HG03060 (cell line): ENCODE measurements around the gene FAXC.
"Not testable (repeated sequence)": the region's sequence is repeated elsewhere in the genome, so short reads cannot be mapped to it uniquely, and the experiment has no call there.

ENCODE experiments used
- ATAC-seq: cut with Tn5 transposase; IDR thresholded peaks from one replicate; pipeline ENCODE4 v1.9.1; 2021; ENCODE audit warnings: low read depth, moderate number of reproducible peaks; ENCODE audit not compliant: unreplicated experiment

Gene FAXC

DNA sequence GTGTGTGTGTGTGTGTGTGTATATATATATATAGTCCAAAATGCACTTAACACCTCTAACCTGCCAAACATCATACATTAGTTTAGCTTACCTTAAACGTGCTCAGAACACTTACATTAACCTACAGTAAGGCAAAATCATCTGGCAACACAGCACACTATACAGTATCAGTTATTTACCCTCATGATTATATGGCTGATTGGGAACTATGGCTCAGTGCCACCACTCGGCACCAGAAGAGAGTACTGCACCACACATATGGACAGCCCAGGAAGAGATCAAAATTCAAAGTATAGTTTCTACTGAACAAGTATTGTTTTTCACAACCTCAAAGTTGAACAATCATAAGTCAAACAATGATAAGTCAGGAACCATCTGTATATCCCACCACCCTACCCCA, 59.8 kb downstream of the FAXC start:
- no peak for ATAC-seq

DNA sequence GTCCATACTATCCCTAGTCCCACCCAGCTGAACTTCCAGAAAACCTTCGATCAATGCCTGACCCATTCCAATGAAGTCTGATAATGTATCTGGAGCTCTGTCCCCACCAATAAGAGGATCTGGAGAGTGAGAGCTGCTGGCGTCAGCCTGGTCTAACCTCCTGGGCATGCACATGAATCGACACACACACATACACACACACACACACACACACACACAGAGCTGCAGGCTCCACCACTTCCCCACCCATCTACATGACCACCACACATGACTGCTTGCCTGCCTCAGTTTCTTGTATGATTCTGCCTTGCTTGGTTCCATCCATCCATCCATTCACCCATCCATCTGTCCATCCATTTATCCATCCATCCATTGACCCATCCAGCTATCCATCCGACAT, 60.8 kb downstream of the FAXC start:
- ATAC-seq, result no peak

DNA sequence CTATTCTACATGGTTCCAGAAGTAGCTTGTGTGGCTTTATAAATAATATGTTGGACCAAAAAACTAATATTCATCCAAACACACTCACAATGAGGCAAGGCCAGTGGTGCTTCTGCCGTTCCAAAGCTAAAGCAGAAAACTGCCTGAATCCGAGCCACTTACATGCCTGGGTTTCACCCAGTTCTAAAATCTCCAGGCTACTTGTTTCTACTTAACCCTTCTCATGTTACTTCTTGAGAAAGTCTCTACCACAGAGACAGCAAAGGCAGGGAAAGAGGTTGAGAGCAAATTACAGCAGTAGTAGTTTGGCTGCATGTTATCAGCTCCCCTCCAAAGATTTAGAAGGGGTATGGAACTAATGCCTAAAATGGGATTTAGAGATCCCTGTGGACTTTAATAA, 62.0 kb downstream of the FAXC start:
- ATAC-seq, result no peak

DNA sequence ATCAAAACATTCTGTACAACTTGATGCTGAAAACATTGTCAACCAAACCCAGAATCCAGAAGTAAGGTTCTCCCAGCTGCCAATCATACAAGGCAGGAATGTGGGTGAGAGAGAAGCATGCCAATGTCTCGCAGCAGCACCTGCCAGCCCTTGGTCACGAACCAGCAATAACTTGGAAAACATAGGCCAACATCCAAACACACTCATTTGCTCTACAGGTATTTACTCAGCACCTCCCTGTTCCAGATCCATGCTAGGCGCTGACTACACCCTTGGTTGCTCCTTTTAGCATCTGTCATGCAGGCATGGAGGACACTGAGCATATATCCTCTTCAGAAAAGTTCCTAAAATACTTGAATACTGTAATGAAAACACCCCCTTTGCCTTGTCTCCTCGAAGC, 63.6 kb downstream of the FAXC start:
- no peak for ATAC-seq

DNA sequence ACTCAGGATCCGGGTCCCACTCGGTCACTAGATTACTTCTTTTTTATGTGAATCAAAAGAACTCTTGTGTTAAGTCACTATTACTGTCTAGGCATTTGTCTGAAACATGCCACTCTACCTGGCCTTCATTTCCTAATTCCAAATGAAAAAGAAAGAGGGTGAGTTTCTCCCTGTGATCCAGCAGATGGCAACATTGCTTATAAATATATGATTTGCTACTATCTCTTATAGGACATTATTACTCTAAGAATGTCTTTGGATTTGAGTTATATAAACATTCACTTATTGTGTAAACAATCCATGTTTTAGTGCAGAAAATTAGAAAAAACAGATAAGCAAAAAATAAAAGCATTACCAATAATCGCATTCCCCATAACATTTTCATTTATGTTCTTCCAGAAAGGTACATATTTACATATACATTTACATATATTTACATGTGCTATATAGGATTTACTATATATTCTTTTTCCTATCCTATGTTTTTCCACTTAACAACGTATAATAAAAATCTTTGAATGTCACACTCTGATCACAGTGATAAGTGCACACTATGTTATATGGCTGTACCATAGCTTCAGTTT, 66.9 kb downstream of the FAXC start:
- no peak for ATAC-seq

DNA sequence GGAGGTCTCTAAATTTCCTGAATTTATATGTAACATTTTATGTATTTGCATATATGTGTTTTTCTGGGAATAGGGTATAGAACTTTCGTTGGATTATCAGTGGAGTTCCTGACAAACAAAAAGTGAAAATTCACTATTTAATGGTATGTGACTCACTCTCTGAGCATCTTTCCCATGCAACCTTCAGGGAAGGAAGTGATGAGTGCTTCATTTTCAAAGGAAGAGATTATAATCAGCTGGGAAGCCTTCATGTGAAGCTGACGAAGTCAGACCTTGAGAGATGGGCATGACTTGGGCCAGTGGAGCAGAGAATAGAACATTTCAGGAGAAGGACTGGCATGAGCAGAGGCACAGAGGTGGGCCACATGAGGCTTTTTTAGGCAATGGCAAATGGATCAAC, 72.7 kb downstream of the FAXC start:
- ATAC-seq, result no peak

DNA sequence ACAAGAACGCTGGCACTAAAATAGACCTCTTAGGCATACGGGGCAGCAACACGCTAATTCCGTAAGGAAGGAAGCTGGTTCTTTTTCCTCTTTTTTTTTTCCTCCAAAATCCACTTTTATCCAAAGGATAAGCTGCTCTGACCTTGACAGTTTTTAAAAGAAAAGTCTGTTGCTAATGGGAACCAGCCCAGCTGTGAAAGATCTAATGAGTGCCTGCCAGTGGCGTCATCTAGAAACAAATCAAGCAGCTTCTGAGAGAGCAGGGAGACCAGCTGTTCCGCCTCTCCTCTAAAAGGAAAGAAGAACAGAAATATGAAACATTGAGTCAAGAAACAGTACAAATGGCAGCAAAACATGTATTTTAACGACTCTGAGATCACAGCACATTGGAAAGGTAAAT, 78.6 kb downstream of the FAXC start:
- no peak for ATAC-seq

DNA sequence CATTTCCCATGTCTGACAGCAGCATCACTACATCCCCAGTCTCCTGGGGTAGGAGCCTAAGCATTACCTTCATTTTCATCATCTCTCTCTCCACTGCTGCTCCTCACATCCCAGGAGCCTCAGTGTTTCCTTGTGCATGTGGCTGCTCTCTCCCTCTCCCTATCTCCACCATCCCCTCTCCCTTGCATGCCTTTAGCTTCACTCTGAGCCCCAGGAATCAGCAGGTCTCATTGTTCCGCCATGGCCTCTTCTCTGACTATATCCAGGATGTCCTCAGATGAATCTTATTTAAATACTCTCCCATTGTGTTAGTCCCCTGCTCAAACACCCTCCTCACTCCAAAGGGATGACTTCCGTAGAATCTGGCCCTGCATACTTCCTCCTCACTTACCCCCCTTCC, 79.4 kb downstream of the FAXC start:
- ATAC-seq, result no peak

DNA sequence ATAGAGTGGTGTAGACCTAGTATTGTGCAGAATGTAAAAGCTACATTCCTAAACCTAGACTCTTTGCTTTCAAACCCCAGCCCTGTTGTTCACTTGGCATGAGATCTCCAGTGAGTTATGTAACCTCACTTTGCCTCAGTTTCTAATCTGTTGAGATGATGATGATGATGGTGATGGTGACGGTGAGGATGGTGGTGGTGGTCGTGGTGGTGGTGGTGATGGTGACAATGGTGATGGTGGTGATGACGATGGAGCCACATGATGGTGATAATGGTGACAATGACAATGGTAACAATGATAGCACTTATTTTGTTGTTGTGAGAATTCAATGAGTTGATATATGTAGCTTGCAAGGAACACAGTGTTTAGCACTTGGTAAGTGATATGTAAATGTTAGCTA, 80.3 kb downstream of the FAXC start:
- no peak for ATAC-seq

DNA sequence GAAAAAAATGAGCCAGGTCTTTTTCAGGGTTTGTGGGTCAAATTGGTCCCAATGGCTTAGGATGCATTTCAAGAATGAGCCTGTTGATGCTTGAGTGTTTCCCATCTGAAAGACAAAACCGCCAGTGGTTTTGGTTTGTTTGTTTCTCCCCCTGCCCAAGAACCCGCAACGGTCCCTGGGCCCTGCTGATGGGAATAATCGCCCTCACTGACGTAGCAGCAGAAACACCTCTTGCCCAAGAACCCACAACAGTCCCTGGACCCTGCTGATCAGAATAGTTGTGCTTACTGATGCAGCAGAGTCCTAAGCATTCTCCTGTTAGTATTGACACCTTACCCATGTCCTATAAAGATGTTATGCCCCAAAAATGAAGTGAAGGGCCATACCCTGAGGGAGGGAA, 82.5 kb downstream of the FAXC start:
- not testable (repeated sequence) for ATAC-seq

DNA sequence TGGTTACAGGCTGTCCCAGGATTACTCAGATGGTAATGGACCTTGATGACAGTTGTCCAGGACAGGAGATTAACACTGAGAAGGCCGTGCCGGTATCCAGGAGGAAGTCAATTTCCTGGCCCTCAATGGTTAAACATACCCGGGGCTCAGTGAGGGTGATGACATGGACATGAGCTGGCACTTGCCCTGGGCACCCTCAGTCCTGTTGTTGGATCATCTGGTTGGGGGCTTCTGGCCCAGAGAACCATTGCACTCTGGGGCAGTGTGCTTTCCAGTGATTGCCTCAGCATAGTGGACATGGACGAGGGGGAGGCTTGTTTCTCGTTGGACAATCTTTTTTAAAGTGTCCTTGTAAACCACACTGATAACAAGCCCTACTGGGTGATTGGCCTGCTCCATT, 84.0 kb downstream of the FAXC start:
- not testable (repeated sequence) for ATAC-seq

DNA sequence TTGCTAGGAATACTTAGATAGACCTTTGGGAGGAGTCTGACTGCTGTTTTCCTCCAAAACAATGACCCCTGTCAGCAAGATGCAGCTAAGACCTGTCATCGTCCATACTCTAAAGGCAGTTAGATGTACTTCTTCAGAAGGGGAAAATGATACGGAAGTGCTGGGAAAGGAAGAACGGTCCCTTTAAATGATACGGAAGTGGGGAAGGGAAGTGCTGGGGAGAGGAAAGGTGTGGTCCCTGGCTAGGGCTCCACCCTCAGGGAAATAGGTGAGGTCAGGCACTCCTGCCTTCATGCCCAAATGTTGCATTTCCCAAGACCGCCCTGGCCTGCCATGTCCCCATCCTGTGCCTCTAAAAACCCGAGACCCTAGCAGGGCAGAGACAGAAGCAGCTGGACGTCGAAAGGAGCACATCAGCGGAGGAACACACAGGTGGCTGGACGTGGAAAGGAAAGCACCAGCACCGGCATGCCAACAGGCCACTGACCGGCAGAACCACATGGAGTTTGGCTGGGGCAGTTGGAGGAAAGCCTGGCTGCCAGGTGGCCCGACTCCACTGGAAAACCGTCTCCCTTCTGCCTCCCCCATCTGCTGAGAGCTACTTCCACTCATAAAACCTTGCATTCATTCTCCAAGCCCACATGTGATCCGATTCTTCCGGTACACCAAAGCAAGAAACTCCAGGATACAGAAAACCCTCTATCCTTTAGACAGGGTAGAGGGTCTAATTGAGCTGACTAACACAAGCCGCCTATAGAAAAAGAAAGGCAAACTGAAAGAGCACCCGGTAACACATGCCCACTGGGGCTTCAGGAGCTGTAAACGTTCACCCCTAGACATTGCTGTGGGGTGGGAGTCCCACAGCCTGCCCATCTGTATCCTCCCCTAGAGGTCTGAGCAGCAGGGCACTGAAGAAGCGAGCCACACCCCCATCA, 94.6 kb downstream of the FAXC start:
- no peak for ATAC-seq

DNA sequence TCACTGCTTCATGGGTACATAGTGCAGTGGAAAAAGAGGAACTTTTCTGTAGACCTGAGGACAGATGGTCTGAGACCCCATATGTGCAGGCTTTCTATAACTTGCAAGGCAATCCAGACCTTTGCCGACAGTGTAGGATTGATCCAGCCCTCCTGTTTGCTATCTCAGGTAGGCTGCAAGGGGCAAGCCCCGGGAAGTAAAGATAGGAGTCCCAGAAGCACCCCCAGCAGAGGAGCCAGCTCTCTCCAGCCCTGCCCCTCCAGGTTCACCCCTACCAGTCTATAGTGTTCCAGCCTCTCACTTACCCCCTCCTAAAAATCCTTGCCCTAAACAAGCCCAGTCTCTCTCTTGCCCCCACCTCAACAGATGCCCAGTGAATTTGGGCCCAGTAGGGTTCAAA, 96.2 kb downstream of the FAXC start:
- no peak for ATAC-seq

DNA sequence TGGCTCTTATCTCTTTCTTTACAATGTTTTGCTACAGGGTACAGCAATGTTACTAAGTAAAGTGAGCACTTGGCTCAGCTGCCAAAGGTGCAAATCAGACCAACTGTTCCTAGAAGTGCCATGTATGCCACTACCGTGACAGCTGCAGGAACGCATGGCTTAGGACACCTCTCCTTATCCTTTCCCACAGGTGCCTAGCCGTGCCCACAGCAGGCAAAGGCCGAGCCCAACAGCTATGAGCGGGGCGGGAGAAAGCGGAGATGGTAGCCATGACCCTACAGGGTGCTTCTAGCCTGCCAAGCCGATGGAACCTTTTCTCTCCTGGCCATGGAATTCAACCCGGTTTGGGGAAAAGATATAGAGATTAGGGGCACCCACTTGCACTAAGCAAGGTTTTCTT, 97.1 kb downstream of the FAXC start:
- ATAC-seq, result no peak

DNA sequence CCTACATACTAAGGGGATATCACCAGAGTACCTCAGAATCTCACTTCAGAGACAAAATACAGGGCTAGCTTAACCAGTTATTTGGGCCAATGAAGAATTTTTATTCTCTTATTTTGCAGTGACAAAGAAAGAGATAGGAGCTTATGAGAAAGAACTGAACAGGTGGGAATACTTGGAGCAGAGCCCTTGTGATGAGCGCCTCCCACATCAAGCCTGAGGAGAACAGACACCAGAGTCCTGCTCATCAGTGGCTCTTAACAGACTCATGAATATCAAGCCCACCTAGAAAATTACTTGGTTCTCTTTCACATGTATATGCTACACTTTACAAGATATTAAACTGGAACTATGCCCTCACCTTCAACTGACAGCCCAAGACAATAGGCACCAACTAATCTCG, 99.0 kb downstream of the FAXC start:
- ATAC-seq, result no peak

DNA sequence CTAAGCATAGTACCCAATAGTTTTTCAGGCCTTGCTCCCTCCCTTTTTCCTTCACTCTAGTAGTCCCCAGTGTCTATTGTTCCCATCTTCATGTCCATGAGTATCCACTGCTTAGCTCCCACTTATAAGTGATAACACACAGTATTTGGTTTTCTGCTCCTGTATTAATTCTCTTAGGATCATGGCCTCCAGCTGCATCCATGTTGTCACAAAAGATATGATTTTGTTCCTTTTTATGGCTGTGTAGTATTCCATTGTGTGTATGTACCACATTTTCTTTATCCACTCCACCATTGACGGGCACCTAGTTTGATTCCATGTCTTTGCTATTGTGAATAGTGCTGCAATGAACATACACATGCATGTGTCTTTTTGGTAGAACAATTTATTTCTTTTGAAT, 102.9 kb downstream of the FAXC start:
- no peak for ATAC-seq

DNA sequence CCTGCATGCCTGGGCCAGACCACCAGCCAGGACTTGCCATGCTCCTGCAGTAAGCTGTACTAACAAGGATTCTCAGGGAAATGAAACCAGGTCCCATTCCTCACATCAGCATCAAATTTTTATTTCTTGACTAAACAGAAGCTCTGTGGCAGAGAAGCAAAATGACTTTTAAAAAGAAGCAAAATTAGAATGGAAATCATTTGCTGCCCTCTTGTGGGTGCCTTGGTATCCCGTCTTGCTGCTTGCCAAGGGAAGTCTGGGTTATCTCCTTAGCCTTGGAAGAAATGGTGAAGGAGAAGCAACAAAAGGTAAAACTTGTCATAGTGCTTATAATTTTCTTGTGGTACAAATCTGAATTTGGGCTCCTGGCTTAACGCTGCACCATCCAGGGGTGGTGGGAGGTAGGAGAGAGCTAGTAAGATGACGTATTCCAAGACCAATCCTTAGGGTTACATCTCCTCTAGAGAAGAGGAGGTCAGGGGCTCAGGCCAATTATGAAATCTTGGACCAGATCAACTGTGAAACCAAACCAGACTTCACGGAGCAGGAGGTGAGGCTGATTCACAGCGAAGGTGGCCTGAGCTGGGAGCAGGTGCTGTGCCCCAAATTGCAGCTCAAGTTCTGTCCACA, 107.5 kb downstream of the FAXC start:
- no peak for ATAC-seq

DNA sequence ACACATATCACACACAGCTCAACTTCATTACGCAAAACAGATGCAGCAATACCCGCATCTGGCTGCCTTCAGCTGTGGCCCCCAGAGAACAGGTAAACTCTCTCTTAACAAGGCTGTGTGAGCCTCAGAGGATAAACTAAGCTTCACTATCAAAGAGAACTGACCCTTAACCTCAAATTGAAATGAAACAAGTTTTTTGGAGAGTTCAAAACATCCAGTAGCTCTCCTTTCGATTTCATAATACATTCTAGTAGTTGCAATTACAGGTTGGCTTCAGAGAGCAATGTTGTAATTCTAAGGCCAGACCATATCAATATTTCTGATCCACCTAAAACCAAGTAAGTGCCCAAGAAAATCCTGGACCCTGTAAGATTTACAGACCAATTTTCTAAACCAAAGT, 113.5 kb downstream of the FAXC start:
- no peak for ATAC-seq

DNA sequence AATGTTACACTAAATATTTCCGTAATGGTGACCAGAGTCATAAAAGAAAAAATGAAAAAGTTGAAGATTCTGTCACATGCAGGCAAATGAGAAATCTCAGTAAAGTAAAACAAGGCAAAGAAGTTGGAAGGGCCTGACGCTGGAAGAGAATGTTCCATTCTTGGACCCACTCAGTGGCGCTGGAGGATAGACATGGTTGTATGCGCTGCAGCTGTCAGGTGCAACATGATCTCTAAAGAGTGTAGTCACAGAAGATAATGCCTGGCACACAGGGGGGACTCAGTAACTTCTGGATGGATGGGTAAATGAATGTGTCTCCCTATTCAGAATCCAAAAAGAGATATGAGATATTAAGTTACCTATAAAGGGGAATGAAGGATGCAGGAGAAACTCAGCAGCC, 116.3 kb downstream of the FAXC start:
- ATAC-seq, result no peak

DNA sequence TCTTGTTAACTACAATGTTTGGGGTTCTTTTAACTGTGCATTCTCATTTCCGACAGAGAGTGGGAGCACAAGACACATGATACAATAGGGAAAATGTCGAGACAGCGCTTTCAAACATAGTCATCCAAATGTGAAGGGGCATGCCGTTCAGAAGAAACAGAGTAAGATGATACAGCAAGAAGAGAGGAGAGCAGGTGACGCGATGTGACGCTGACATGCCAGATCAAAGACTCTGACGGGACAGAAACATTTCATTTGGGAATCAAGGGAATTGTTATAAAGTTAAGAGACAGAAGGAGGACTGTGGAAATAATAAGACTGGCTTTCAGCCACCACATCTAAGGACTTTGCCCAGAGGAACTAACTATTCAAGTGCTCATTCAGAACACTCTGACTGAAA, 117.4 kb downstream of the FAXC start:
- no peak for ATAC-seq

DNA sequence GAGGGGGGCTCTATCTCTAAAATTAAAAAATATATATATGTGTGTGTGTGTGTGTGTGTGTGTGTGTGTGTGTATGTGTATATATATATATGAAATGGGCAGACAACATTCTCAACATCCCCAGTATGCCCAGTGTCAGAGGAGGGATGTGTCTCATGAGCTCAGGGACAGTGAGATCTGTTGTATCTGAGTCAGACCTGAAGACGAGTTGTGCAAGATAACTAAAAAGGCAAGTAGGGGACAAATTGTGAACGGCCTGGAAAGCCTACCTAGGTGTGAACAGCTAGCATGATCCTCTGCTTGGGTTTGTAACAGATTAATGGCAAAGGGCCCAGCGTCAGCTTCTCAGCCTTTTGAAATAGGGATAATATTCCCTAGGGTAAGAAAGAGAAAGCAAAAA, 124.3 kb downstream of the FAXC start:
- ATAC-seq, result no peak
